ENCODE measurements around the gene DDRGK1.
"Not testable (repeated sequence)": the region's sequence is repeated elsewhere in the genome, so short reads cannot be mapped to it uniquely, and the experiment has no call there.

The DDRGK1 gene

GRCh38 chr20:3164763-3165410 is 39.6 kb downstream of the DDRGK1 start:
- no peak for DNase-seq (ENCODE audit: low read depth)

GRCh38 chr20:3164043-3164762 is 40.3 kb downstream of the DDRGK1 start:
- DNase-seq (ENCODE audit: low read depth) = no peak

GRCh38 chr20:3163099-3164042 is 41.1 kb downstream of the DDRGK1 start:
- no peak for DNase-seq (ENCODE audit: low read depth)

GRCh38 chr20:3162080-3162611 is 42.3 kb downstream of the DDRGK1 start:
- no peak for DNase-seq (ENCODE audit: low read depth)

- DNase-seq (ENCODE audit: low read depth) = no peak
Observed at GRCh38 chr20:3161316-3162079, 43.0 kb downstream of the DDRGK1 start.

GRCh38 chr20:3160418-3160817 is 44.1 kb downstream of the DDRGK1 start:
- no peak for DNase-seq (ENCODE audit: low read depth)

GRCh38 chr20:3158968-3159431 is 45.5 kb downstream of the DDRGK1 start:
- DNase-seq (ENCODE audit: low read depth) = no peak

- no peak for DNase-seq (ENCODE audit: low read depth)
Observed at GRCh38 chr20:3157817-3158216, 46.7 kb downstream of the DDRGK1 start.

GRCh38 chr20:3156811-3157619 is 47.5 kb downstream of the DDRGK1 start:
- DNase-seq (ENCODE audit: low read depth) = no peak

GRCh38 chr20:3152057-3152644 is 52.3 kb downstream of the DDRGK1 start:
- not testable (repeated sequence) for DNase-seq (ENCODE audit: low read depth)

GRCh38 chr20:3150908-3151307 is 53.6 kb downstream of the DDRGK1 start:
- no peak for DNase-seq (ENCODE audit: low read depth)

GRCh38 chr20:3146732-3147341 is 57.6 kb downstream of the DDRGK1 start:
- no peak for DNase-seq (ENCODE audit: low read depth)

- DNase-seq (ENCODE audit: low read depth) = no peak
Observed at GRCh38 chr20:3141757-3142156, 62.7 kb downstream of the DDRGK1 start.
